ENCODE measurements around the gene CDC42BPA. TPM values are rescaled to one million over a fixed set of nuclear protein-coding genes. Genes with fewer than 3 reads are reported as not detected.

The CDC42BPA gene
- total and polyA plus RNA-seq, 2 of the 13 experiments (the other 11 are each of a cell fraction or from before 2014, with no cell fraction given) = 6.5 to 16.0 TPM

GRCh38 chr1:227333423-227333822 is 15.1 kb upstream of the CDC42BPA start:
- no peaks in the 10 kb centered on the region for H3K36me3 ChIP-seq (replicated peaks in 1 of 2; ENCODE audit: control insufficient read depth in 1 of 2, insufficient read depth in 2 of 2, low read length in 2 of 2)
- no peak for TF ChIP-seq ZNF460 (CRISPR knock-in tag; IDR thresholded peaks at IDR 0.05; ENCODE audit: borderline replicate concordance)
- no peak for TF ChIP-seq PHF20 (CRISPR knock-in tag; IDR thresholded peaks at IDR 0.05)
- TF ChIP-seq ERF (CRISPR knock-in tag; IDR thresholded peaks at IDR 0.05) = no peak
- no peak for TF ChIP-seq ZNF136 (CRISPR knock-in tag; IDR thresholded peaks at IDR 0.05; ENCODE audit: low read depth)
- TF ChIP-seq ZNF331 (CRISPR knock-in tag; IDR thresholded peaks at IDR 0.05) = peak; percentile 99
- no peak for TF ChIP-seq ZMAT3 (CRISPR knock-in tag; conservative IDR thresholded peaks at IDR 0.05)
- no peak for TF ChIP-seq ZNF567 (CRISPR knock-in tag; IDR thresholded peaks at IDR 0.05; ENCODE audit: borderline replicate concordance)
- no peak for TF ChIP-seq ZNF562 (CRISPR knock-in tag; IDR thresholded peaks at IDR 0.05; ENCODE audit: borderline replicate concordance)
- TF ChIP-seq ZSCAN22 (CRISPR knock-in tag; IDR thresholded peaks at IDR 0.05) = no peak
- BruUV-seq (replicated peaks) = no TSS peak
- no peak overlapping the region for H3K9ac ChIP-seq (ENCODE audit: insufficient read depth, low read depth, low read length)
- no peaks in the 10 kb centered on the region for H3K79me2 ChIP-seq (ENCODE audit: insufficient read depth, low read length)
- 65% methylated on average over 3 of the region's 4 CpGs for WGBS (ENCODE audit: low lambda C conversion rate)
- FAIRE-seq (no peak), DNase-seq (ENCODE audit: low spot score) (no peak), ATAC-seq (no peak)
- in situ Hi-C loops (cut with HindIII; ENCODE audit: extremely low pct_ligation_motif_present, low pct_unique_long_range_greater_than_20kb) (no loop called here), intact Hi-C loops (cut with micrococcal nuclease; ENCODE audit: unreplicated experiment) (no loop called here)
- H3K27ac ChIP-seq (ENCODE audit: extremely low read length, insufficient read depth, low read length) = no peak overlapping the region
- H3K27me3 ChIP-seq (ENCODE audit: control insufficient read depth in 1 of 2, insufficient read depth in 2 of 2, low read length in 2 of 2) = no peaks in the 10 kb centered on the region
- peaks cover 8% of the 10 kb centered on the region; the same call in 1 of the 2 replicates for H3K9me3 ChIP-seq (ENCODE audit: low read length)
- no peak overlapping the region for H3K4me2 ChIP-seq (ENCODE audit: low read depth, low read length)
- no peak overlapping the region for H2AFZ ChIP-seq (ENCODE audit: low read length)
- no peaks in the 10 kb centered on the region for H4K20me1 ChIP-seq (ENCODE audit: insufficient read depth, low read length)
- H3K4me1 ChIP-seq (ENCODE audit: insufficient read depth, low read length) = peaks cover 8% of the 10 kb centered on the region
- ChIA-PET CTCF (ENCODE audit: low intra/inter-chr PET ratio, low total read pairs) (no interaction called here), POLR2A (no interaction called here)
- no peak overlapping the region for H3K4me3 ChIP-seq (replicated peaks in 1 of 3; ENCODE audit: insufficient read depth in 1 of 3, low read depth in 2 of 3, low read length in 3 of 3)
